CD4-positive, alpha-beta T cell treated with Interleukin-1 beta for 1 hour (primary cell): ENCODE results near the gene PRKN.

Experiments used
- DNase-seq, 2 donors: peaks; one replicate each; pipeline ENCODE4 v3.0.0-alpha.2; 2020 to 2022

Gene PRKN

DNA sequence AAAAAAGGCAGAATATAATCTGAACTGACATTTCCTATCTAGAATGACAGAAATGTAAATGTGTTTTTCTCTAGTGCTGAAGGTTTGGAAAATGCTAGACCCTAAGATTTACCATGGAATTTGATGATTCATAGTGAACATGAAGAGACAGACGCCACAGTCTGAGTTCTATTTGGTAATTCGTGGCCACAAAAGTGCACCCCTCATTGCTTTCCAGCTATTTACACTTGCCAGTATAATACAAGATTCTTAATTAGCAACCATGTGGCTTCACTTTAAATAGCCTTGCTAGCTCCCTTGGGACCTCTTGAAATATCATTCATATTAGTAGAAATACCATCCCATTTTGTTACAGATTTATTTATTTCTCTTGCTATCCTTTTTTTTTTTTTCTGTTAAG lies 636.8 kb downstream of the PRKN start:
- DNase-seq, result no peak

DNA sequence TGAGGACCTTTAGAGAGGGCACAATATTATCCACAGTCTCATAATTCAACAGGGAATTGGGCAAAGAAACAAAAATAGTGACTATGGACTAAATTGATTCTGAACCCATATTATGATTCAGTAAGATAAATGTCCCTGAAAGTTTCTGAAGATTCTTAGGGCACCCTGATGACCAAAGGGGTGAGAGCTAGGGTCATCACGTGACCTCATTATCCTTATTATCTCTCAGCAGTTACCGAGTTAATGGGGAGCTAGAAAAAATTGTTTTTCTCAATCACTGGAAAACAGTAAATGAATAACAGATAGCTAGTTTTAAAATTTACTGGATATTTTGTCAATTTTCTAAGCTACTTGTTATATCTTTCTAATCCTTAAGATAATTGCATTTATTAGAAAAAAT lies 639.5 kb downstream of the PRKN start:
- DNase-seq, result no peak

DNA sequence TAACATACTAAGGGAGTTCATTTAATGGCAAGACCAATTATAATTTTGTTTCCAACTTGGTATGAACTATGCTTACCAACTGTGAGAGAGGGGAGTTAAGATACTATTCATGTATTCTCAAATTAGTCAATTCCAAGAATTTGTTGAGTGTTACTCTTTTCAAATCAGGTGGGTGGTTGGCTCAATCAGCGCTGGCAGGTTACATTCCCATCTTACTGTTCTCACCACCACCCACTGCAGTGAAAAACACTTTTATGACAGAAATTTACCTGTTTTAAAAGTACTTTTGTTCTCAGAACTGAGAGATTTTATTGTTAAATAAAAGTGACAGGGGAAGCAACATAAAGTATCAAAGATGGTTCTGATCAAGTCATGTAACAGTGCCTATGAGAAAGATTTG lies 642.0 kb downstream of the PRKN start:
- DNase-seq, result no peak

DNA sequence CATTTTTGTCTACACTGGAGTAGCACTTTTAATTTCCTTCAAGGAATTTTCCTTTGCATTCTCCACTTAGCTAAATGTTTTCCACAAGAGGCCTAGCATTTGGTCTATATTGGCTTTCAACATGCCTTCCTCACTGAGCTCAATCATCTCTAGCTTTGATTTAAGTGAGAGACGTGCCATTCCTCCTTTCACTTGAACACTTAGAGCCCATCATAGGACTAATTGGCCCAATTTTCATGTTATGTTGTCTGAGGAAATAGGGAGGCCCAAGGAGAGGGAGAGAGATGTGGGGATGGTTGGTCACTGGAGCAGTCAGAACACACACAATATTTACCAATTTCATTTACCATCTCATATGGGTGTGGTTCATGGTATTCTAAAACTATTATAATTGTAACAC lies 645.0 kb downstream of the PRKN start:
- DNase-seq, result no peak

DNA sequence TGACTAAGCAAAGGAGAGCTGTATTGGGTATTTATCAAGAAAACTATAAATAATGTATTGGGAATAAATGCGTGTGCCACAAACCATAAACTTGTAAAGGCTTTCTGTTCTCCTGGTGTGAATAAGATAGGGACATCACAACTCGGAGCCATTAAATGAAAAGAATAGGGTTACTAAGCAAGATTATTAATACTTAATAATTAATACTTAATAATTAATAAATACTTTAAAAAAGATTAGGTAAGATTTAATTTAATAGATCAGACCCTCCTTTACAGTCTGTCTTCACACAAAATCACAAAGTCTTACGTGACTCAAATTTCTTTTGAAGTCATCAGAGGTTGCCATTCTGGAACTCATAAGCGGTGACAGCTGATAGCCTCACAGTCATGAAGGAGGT lies 648.9 kb downstream of the PRKN start:
- DNase-seq, result no peak

DNA sequence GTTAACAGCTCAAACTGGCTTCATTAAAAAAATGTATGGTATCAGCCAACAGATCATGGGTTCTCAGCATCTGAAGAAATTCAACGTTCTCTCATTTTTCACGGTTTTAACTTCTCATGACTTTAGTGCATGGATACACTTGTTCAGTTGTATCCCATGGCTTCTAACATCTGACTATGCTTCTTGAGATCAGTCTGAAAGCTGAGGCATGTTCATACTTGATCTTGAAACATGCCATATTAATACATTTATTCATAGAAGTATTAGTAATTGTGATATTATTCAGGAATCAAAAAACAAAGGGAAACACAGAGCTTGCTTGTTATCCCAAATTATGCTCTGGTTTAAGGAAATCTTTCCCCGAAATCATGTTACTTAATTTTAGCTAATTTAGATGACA lies 649.4 kb downstream of the PRKN start:
- DNase-seq, result no peak

DNA sequence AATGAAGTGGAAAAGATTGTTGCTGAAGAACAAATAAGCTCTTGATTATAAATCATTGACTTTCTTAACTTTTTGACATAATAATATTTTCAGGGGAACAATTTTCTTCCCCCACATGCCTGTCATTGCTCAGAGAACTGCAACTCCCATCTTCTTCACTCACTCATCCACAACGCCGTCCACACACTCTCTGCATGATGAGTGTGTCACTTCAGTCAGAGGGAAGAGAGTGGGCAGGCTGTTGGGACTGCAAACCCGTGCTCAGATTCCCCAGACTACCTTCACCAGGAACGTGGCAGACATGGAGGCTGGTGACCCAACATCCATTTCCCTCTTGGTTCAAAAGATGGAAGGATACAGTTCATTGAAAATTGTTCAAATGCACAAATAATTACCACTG lies 650.8 kb downstream of the PRKN start:
- no peak for DNase-seq

DNA sequence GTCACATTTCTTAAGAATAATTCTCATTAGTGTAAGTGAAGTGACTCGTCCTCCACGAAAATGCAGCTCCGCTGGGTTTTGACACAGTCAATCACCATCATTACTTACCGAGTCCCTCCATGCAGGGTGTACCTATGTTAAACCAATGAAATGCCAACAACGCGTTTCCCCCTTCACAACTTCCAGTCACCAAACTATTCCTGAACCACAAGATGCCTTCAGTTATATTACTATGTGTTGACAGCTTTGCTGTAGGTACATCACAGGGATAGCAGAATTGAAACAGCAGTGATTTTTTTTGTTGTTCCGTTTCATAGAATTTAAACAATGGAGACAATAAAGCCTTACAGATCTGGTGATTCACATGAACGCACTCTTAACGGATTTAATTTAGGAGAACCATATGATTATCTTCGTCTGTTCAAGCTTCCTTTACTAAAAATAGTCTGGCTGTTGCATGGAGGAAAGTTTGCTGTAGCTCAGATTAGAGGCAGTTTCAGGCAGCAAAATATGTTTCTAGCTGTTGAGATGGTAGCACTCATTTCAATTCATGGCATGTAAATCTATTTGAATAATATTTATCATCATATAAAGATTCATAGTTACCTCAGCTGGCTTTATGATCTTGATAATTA lies 652.8 kb downstream of the PRKN start:
- no peak for DNase-seq

DNA sequence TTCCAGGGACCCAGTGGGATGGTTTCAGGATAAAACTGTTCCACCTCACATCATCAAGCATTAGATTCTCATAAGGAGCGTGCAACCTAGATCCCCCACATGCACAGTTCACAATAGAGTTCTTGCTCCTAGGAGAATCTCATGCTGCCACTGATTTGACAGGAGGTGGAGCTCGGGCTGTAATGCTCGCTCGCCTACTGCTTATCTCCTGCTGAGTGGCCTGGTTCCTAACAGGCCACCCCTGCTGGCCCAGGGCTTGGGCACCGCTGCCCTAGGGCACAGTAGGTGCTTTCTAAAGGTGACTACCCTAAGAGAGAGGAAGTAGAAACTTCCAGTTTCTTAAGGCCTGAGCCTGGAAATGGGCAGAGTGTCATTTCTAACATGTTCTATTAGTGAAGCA lies 656.9 kb downstream of the PRKN start:
- no peak for DNase-seq

DNA sequence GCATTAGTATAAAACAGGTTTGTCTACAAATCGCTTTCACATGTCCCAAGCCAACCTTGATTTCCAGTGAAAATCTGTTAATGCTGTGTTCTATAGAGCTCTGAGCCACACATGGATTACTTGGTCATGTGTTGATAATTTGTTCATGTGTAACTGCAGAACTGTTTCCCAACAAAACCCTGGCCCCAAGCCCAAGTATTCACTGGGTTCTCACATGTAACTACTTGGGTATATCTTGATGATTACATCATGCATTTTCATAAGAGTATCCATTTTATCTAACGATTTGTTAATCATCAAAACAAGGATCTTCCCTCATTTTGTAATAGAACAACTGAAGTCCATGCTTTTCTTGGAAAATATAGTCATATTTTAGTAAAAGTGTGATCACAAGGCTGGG lies 657.6 kb downstream of the PRKN start:
- DNase-seq, result no peak

DNA sequence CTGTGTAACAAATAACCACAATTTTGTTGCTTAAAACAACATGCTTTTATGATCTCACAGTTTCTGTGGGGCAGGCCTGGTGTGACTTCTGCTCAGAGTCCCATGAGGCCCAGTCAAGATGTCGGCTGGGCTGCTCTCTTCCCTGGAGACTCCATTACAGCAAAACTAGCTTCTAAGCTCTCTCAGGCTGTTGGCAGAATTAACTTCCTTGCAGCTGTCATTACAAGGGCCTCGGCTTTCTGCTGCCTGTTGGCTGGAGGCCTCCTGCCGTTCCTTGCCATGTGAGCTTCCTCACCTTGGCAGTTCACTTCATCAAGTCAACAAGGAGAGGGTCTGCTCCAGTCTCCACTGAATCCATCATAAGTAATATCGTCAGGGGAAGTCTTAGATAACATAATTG lies 659.2 kb downstream of the PRKN start:
- no peak for DNase-seq

DNA sequence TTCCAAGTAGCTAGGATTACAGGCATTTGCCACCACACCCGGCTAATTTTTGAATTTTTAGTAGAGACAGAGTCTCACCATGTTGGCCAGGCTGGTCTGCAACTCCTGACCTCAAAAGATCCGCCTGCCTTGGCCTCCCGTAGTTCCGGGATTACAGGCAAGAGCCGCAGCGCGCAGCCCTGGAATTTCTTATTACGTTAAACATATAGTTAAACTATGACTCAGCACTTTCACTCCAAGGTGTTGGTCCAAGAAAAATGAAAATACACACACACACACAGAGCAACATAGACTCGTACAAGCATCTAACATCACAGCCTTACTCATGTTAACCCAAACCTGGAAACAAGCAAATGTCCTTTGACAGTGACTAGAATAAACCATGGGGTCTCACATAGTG lies 663.9 kb downstream of the PRKN start:
- no peak for DNase-seq

DNA sequence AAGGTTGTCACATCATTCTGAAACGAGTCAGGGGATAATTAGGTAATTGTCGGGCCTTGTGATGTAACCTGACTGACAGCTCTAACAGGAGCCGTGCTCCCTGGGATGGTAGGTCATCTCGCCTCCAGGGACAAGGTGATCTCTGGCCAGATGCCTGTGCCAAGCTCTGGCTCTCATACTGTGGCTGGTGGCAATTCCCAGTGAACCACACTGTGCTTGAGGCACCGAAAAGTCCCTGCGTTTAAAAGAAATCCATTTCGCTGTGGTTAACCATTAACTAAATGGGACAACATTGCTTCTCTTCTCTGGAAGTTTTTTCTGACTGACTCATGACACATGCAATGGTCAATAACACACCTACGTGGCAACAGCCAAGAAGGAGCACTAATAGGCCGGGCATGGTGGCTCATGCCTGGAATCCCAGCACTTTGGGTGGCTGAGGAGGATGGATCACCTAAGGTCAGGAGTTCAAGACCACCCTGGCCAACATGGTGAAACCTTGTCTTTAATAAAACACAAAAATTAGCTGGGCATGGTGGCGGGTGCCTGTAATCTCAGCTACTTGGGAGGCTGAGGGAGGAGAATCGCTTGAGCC lies 669.2 kb downstream of the PRKN start:
- no peak for DNase-seq

DNA sequence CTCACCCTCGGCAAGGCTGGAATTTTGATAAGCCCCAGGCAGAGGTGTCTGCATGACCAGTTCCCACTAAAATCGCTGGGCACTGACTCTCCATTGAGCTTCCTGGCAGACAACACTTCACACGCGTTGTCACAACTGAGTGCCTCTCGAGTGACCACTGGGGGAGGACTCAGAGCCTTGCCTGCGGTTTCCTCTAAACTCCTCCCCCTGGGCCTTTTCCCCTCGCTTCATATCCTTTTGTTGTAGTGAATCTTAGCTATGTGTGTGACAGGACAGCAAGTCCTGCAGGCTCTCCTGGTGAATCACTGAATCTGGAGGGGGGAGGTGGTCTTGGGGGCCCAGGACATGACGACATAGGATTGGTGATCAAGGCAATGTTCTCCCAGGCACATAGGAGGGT lies 670.8 kb downstream of the PRKN start:
- no peak for DNase-seq

DNA sequence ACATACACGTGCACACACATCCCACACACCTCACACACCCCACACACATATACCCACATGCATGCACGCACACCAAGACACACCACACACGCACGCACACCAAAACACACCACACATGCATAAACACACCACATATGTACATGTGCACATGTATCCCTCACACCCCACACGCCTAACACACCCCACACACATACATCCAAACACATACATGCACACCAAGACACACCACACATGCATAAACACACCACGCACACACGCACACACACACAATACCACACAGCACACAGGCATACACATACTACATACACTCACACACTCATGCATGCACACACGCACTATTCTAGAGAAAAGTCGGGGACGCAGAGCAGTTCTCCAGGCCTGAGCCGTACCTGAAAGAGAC lies 671.5 kb downstream of the PRKN start:
- no peak for DNase-seq

DNA sequence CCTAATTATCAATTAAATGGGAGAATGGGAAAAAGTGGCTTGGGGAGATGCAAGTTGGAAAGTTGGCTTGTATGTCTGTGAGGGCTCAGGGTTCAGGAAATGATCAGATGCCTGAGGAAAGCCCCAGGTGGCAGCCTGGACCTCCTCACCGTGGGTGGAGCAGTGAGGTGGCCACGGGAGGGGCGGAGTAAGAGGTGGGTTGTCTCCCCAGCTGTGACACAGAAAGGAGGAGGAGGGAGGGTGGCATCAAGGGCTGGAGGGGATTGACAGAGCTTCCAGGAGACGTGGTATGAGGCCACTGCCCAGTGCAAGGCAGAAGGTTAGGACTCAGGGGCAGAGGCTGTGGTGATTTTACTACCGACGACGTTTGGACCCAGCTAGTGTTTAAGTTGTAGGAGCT lies 672.2 kb downstream of the PRKN start:
- DNase-seq, result no peak

DNA sequence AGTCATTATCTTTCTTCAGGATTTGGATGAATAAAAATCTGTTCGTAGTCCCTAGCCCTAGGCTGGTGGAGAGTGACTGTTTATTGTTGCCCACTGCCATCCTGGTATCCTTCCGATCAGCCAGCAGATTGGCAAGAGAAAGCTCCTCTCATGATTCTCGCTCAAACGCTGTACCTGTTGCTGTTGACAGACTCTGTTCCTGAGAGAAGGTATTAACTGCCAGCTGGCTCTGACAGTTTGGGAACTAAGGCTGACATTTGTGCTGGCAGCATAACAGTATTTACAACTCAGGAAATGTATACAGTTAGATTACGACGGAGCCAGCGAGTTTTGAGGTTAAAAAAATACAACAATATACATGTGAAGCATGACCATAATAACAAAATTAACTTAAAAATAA lies 674.5 kb downstream of the PRKN start:
- DNase-seq, result no peak

DNA sequence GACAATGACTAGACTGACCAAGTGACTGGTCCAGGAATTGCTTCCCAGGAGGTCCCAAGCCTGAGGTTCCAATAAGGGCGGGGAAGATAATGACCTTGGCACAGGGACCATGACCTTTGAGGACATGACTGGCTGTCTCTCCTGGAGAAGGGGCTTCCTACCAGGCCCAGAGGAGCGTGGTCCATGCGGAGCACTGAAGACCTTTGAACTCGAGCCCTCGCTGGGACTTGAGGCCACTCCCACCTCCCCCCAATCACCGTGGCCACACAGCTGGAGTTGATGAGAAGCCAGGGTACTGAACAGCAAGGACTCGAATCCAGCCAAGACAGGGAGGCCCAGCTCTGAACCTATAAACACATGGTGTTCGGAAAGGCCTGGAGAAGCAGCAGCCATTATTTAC lies 677.0 kb downstream of the PRKN start:
- DNase-seq, result no peak

DNA sequence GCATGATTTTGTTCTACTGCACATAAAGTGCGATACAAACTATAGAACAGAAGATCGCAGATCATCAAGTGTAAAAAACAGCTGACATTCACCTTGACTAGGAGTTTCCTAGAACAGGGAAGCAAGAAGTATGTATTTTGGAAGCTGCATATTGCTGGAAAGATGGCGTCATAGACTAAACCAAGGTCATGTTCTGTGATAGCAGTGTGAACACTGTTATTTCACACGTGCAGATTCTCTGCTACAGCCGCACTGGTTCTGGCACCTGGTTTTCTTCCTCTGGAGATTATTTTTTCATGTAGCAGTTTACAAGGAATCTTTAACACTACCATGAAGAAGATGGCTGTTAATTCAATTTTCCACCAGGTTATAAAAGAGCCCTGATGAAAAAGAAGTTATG lies 681.2 kb downstream of the PRKN start:
- no peak for DNase-seq

DNA sequence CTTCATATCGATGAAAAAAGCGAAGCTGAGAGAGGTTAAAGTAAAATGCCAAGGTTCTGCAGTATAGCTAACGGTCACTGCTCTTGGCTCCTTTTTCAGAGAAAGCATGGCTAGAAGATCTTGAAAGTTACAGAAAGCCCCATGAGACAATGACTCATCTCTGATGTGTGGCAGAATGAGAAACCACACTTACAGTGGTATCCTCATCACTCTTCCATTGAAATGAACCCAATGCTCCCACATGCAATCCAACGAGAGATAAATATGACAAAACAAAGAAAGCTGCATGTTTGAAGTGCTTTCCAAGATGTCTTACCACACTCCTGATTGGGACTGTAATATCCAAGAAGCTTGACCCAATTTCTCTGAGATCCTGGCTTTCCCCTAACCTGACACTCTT lies 694.9 kb downstream of the PRKN start:
- DNase-seq, result no peak

DNA sequence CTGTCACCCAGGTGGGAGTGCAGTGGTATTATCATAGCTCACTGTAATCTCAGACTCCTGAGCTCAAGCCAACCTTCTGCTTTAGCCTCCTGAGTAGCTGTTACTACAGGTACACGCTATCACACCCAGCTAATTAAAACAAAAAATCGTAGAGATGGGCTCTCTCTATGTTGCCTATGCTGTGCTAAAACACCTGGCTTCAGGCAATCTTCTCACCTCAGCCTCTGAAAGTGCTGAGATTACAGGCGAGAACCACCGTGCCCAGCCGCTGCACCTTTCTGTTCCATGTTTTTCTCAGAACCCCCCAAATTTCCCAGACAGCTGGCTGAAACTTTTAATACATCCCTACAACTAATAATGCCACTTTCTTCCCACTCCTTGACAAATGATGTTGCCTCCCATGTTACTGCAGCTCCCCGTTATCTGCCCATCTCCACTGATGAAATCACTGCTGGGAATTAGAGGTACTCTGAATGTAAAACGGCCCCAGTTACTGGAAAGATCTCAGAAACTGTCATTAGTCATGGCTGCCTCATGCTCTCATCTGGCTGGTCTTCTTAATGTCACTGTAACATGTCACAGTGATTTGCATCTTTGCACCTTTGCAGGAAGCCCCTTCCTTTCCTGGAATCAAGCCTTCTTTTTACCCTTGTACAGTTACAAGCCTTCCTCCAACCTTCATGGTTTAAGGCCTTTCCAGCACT lies 697.5 kb downstream of the PRKN start:
- DNase-seq, result no peak

DNA sequence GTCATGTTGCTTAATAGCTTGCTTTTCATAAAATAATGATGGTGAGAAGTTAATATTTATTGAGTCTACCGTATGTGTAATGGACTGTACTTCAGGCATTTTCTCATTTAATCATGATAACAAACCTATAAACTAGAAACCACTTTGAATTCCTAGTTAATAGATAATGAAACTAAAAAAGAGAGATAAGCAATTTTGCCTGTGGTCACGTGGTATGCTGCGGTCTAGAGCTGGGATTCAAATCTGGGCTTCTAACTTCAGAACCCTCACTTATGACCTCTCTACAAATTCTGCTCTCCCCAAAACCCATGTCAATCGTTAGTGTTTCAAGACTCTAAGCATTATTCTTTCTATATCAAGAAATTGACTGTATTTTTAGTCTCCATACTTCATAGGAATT lies 700.7 kb downstream of the PRKN start:
- DNase-seq, result no peak

DNA sequence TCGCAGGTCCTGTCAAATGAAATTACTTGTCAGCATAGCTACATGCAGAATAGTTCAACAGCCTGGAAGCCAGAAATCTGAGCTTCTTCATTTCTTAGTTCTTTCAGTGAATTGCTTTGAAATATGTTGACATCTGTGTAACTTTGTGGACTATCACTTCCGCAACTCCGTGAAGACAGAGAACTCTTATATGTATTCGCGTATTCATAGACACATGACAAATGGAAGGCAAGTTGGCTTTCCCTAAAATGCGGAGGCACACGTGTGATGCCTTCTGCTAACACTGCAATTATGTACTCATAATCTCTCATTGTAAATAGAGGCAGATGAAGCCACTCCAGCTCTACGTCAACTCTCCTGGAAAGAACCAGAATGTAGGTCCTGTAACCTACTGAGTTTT lies 701.5 kb downstream of the PRKN start:
- DNase-seq, result no peak

DNA sequence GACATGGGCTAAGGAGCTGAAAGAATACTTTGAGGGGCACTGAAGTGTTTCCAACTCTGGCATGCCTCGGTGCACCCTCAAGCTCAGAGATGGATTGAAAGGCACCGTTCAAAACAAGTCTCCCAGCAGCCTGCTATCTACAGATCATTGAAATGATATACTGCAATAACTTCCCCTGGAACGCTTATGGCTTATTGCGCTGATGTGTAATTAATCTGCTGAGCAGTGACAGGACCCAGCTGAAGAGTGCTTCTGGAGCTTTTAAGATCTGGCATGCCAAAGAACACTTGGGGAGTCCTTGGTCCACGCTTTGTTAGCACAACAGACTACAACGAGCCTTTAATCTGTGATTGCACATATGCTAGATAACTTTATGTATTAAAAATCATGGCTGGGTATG lies 708.2 kb downstream of the PRKN start:
- DNase-seq, result no peak

DNA sequence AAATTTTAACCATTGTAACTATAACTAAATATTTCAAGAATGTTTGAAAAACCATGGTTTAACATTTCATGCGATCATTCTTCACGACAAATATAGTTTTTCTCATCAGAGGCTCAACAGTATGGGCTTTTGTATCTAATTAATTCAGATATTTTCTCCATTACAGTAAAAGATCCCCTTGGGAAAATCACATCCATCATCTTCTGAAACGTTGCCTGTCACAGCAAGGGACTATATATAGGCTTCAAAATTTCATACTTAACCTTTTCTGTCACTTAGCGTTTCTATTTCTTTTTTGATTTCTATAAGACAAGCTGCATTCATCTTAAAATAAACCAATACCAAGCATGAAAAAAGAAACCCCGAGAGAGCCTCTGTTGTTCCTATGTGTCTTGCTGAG lies 710.0 kb downstream of the PRKN start:
- DNase-seq, result no peak
